OCI-LY7 (cell line): ENCODE data around the gene DCHS1. TPM values are rescaled to one million over a fixed set of nuclear protein-coding genes. Genes with fewer than 3 reads are reported as not detected.

ENCODE experiments used
- BruUV-seq: library from RNA; stranded (reverse); fragments of 400-500 nt; replicated peaks from 2 replicates; lab custom pipeline; 2021; lab: Mats Ljungman, UMichigan
- CTCF ChIA-PET: fragments of 300-600 bp; sonication (Branson Sonifier 250); formaldehyde crosslinking; loops from one replicate; lab custom pipeline; 2022; ENCODE audit warnings: antibody characterized with exemption; ENCODE audit not compliant: unreplicated experiment; lab: Charles Lee
- POLR2A ChIA-PET: fragments of 300-600 bp; sonication (Branson Sonifier 250); formaldehyde crosslinking; loops from one replicate; lab custom pipeline; 2022; ENCODE audit warnings: antibody characterized with exemption; lab: Charles Lee
- DNase-seq: peaks from one replicate; pipeline ENCODE4 v3.0.0-alpha.2; 2015; ENCODE audit warnings: low spot score
- H2AFZ ChIP-seq: fragments of 200-600 bp; sonication (generic), shearing (Covaris generic); 2 replicates; pipeline ENCODE4 v1.6.1; 2014; ENCODE audit warnings: mild to moderate bottlenecking, antibody characterized with exemption, low read length, moderate library complexity
- H3K27ac ChIP-seq: fragments of 200-600 bp; sonication (generic); 2 replicates; pipeline ENCODE4 v1.5.1; 2014; ENCODE audit warnings: mixed run types, low read depth, mild to moderate bottlenecking, moderate library complexity, low read length, inconsistent platforms; ENCODE audit not compliant: poor library complexity, severe bottlenecking
- H3K36me3 ChIP-seq: fragments of 200-600 bp; sonication (generic); 2 replicates; pipeline ENCODE4 v1.6.1; 2014; ENCODE audit warnings: mild to moderate bottlenecking, antibody characterized with exemption, low read length, moderate library complexity, mixed read lengths; ENCODE audit not compliant: insufficient read depth
- H3K4me1 ChIP-seq: fragments of 200-600 bp; sonication (generic); 2 replicates; pipeline ENCODE4 v1.5.1; 2014; ENCODE audit warnings: mild to moderate bottlenecking, low read length; ENCODE audit not compliant: insufficient read depth, poor library complexity, severe bottlenecking
- H3K4me2 ChIP-seq: fragments of 200-600 bp; sonication (generic); 2 replicates; pipeline ENCODE4 v1.6.1; 2014; ENCODE audit warnings: mild to moderate bottlenecking, low read length
- H3K4me3 ChIP-seq: fragments of 200-600 bp; sonication (generic); 2 replicates; pipeline ENCODE4 v1.5.1; 2014; ENCODE audit warnings: mild to moderate bottlenecking, low read depth, low read length; ENCODE audit not compliant: poor library complexity, severe bottlenecking
- H3K79me2 ChIP-seq: fragments of 200-600 bp; sonication (generic); 2 replicates; pipeline ENCODE4 v1.6.1; 2016; ENCODE audit warnings: low read depth, mild to moderate bottlenecking, low read length, moderate library complexity, mixed read lengths; ENCODE audit not compliant: insufficient read depth
- H3K9me2 ChIP-seq: fragments of 200-600 bp; sonication (generic); 2 replicates; pipeline ENCODE4 v1.6.1; 2016; ENCODE audit warnings: mild to moderate bottlenecking, low read length, mixed read lengths; ENCODE audit not compliant: insufficient read depth
- H3K9me3 ChIP-seq: fragments of 200-600 bp; sonication (generic); 2 replicates; pipeline ENCODE4 v1.6.1; 2014; ENCODE audit warnings: mild to moderate bottlenecking, mixed run types, low read length, mixed read lengths
- H4K20me1 ChIP-seq: fragments of 200-600 bp; sonication (generic); 2 replicates; pipeline ENCODE4 v1.6.1; 2014; ENCODE audit warnings: mild to moderate bottlenecking, antibody characterized with exemption, low read length, moderate library complexity, mixed read lengths; ENCODE audit not compliant: insufficient read depth
- EZH2phosphoT487 ChIP-seq: fragments of 200-600 bp; sonication (generic); IDR thresholded peaks from 2 replicates; pipeline ENCODE4 v1.6.1; 2018; ENCODE audit warnings: low read depth, borderline replicate concordance, mild to moderate bottlenecking, mixed run types, antibody characterized with exemption, low read length, moderate library complexity, mixed read lengths
- intact Hi-C: fragments of 100-400 bp; cut with micrococcal nuclease; formaldehyde crosslinking; loops from one replicate; pipeline ENCODE4 v1.10.0; 2022; ENCODE audit not compliant: unreplicated experiment
- total RNA-seq, 2 experiments: library from RNA; depleted of rRNA in 1 of 2; stranded (reverse); fragments of >200 nt in 1 of 2; shearing (Covaris generic) in 1 of 2; gene quantifications; 2 replicates each; pipeline ENCODE4 v1.2.3, GENCODE V29; 2014 to 2022
- TF ChIP-seq, protein P1 (sequence below): fragments of 200-600 bp; sonication (generic); conservative IDR thresholded peaks from 2 replicates; pipeline ENCODE4 v1.5.1; 2014; ENCODE audit warnings: mild to moderate bottlenecking, antibody characterized with exemption, low read length, moderate library complexity, mixed read lengths

DCHS1 gene
- total RNA-seq, 2 experiments from 2014 or later: 0.67 to 1.1 TPM

DNA sequence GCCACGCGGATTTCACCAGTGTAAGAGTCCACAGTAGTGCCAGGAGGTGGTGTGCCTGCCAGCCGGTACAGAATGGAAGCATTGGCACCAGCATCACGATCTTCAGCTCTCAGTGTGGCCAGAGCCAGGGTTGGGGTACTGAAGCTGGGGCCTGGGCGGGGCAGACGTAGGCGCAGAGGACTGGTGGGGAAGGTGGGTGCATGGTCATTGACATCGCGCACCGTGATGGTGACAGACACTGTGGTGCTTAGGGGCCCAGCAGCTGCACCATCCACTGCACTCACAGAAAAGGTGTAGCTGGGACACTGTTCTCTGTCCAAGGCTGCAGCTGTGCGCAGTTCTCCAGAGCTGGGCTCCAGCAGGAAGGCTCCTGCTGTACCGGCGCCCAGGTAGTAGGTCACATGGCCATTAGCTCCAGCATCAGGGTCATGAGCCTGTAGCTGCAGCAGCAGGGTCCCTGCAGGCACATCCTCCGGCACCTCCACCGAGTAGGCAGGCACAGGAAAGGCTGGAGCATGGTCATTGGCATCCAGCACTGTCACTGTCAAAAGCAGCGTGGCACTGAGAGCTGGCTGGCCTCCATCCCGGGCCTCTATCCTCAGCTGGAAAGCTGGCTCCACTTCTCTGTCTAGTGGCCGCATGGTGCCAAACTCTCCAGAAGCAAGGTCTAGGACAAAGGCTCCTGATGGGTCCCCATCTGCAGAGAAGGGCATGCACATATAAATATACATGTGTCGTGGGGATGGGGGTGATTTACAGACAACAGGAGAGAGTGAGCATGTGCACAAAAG lies 28.4 kb downstream of the DCHS1 start:
- H3K9me3 ChIP-seq: no peaks in the 10 kb centered on the region
- no peak overlapping the region for H3K27ac ChIP-seq
- ChIA-PET POLR2A (interaction anchor here (1.0 to 1.2 kb wide), 2 partner anchors 8 to 12 kb away, joined by 3 to 5 read pairs; partner anchors contain the start of gene TPP1), CTCF (no interaction called here)
- no peak overlapping the region for H2AFZ ChIP-seq
- H3K4me3 ChIP-seq: no peak overlapping the region
- no peaks in the 10 kb centered on the region for H3K9me2 ChIP-seq
- no peaks in the 10 kb centered on the region for H3K79me2 ChIP-seq
- H3K36me3 ChIP-seq: no peaks in the 10 kb centered on the region
- no peak for DNase-seq
- H4K20me1 ChIP-seq: no peaks in the 10 kb centered on the region
- intact Hi-C loops: no loop called here
- TF ChIP-seq, protein P1, sequence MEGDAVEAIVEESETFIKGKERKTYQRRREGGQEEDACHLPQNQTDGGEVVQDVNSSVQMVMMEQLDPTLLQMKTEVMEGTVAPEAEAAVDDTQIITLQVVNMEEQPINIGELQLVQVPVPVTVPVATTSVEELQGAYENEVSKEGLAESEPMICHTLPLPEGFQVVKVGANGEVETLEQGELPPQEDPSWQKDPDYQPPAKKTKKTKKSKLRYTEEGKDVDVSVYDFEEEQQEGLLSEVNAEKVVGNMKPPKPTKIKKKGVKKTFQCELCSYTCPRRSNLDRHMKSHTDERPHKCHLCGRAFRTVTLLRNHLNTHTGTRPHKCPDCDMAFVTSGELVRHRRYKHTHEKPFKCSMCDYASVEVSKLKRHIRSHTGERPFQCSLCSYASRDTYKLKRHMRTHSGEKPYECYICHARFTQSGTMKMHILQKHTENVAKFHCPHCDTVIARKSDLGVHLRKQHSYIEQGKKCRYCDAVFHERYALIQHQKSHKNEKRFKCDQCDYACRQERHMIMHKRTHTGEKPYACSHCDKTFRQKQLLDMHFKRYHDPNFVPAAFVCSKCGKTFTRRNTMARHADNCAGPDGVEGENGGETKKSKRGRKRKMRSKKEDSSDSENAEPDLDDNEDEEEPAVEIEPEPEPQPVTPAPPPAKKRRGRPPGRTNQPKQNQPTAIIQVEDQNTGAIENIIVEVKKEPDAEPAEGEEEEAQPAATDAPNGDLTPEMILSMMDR: no peak
- no peak for TF ChIP-seq EZH2phosphoT487
- BruUV-seq: no TSS peak
- H3K4me2 ChIP-seq: 0 out of 2 replicates have a peak overlapping the region, but pooled peaks have one; percentile 20
- H3K4me1 ChIP-seq: peaks cover 3% of the 10 kb centered on the region

DNA sequence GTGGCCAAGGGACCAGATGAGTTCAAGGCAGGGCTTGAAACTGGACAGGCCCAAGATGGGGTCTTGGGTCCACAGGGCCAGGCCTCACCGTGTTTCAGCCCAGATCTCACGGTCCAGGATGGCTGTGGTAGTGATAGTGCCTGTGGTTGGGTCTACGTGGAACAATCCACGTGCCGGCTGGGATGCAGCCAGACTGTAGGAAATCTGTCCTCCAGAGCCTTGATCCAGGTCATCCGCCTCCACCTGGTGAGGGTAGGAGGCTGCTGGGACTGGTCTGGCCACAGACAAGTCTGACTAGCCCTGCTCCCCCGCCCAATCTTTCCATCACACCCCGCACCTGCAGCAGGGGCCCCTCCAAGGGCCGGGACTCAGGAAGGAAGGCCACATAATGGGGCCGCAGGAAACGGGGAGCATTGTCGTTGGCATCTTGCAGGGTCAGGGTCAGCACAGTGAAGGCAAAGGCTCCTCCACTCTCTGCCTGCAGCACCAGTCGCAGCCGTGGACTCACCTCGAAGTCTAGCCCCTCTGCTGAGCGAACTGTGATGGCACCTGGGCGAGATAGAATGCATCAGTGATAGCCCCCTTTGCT lies 29.7 kb downstream of the DCHS1 start:
- Histone ChIP-seq H4K20me1 (no peaks in the 10 kb centered on the region), H3K4me1 (peaks cover 11% of the 10 kb centered on the region), H3K9me3 (no peaks in the 10 kb centered on the region), H3K4me3 (no peak overlapping the region), H3K79me2 (no peaks in the 10 kb centered on the region), H3K36me3 (no peaks in the 10 kb centered on the region), H3K27ac (no peak overlapping the region), H3K4me2 (no peak overlapping the region), H2AFZ (no peak overlapping the region), H3K9me2 (no peaks in the 10 kb centered on the region)
- ChIA-PET POLR2A (no interaction called here), CTCF (no interaction called here)
- TF ChIP-seq, protein P1: no peak
- no peak for TF ChIP-seq EZH2phosphoT487
- DNase-seq: no peak
- intact Hi-C loops: no loop called here
- no TSS peak for BruUV-seq
